Right renal pelvis (tissue), 4 donors: ENCODE data around the gene CRTC2. TPM values are rescaled to one million over a fixed set of nuclear protein-coding genes. Genes with fewer than 3 reads are reported as not detected.
"Not testable (repeated sequence)": the region's sequence is repeated elsewhere in the genome, so short reads cannot be mapped to it uniquely, and the experiment has no call there.

ENCODE experiments used
- DNase-seq, 4 donors: peaks; one replicate each; pipeline ENCODE4 v3.0.0-alpha.2; 2013; ENCODE audit warnings: low read depth in 4 of 4, low spot score in 3 of 4, missing footprints in 1 of 4
- polyA plus RNA-seq, 4 donors: library from polyadenylated mRNA; unstranded; fragments of 120-200 nt; gene quantifications; one replicate each; pipeline ENCODE4 v1.2.1, GENCODE V29; 2013; ENCODE audit not compliant: insufficient read length in 4 of 4

Gene CRTC2, protein sequence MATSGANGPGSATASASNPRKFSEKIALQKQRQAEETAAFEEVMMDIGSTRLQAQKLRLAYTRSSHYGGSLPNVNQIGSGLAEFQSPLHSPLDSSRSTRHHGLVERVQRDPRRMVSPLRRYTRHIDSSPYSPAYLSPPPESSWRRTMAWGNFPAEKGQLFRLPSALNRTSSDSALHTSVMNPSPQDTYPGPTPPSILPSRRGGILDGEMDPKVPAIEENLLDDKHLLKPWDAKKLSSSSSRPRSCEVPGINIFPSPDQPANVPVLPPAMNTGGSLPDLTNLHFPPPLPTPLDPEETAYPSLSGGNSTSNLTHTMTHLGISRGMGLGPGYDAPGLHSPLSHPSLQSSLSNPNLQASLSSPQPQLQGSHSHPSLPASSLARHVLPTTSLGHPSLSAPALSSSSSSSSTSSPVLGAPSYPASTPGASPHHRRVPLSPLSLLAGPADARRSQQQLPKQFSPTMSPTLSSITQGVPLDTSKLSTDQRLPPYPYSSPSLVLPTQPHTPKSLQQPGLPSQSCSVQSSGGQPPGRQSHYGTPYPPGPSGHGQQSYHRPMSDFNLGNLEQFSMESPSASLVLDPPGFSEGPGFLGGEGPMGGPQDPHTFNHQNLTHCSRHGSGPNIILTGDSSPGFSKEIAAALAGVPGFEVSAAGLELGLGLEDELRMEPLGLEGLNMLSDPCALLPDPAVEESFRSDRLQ
- polyA plus RNA-seq: 10 to 100 TPM; 38.8 to 44.3 (median 41.3) TPM

DNA sequence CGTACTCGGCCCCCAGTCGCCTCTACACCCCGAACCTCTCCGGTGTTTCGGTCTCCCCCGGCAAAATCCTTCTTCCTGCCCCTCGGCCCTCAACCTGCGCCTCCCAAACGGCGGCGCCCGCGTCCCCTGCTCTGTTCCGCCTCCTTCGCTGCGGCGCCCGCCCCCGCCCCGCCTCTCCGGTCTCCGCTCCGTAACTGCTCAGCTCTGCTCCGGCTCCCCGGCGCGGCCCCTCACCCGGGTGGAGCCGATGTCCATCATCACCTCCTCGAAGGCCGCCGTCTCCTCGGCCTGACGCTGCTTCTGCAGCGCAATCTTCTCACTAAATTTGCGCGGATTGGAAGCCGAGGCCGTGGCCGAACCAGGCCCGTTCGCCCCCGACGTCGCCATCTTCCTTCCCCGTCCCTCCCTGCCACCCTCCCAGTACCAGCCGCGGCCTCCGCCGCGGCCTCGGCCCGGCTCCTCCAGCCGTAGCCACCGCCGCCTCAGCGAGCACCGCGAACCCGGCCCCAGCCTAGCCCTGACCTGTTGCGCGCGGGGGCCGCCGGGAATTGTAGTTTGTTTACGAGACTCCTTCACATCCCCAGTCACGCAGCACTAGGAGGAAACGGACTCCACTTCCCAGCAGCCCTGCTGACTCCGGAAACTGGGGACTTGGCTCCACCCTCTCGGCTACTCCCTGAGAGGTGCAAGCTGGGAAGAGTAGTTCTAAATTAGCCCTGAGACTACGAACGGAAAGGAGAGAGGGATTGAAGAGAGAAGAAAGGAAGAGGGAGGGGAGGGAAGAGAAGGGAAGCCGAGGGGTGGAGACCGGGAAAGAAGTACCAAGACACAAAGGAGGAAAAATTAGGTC, at the start of gene CRTC2:
CRTC2 (minus strand) TSS at position 502 of the 850 bp plus-strand sequence; CDS start at position 387, 115 bp downstream.
- DNase-seq: peak; percentile 91 to 98 (median 96)

DNA sequence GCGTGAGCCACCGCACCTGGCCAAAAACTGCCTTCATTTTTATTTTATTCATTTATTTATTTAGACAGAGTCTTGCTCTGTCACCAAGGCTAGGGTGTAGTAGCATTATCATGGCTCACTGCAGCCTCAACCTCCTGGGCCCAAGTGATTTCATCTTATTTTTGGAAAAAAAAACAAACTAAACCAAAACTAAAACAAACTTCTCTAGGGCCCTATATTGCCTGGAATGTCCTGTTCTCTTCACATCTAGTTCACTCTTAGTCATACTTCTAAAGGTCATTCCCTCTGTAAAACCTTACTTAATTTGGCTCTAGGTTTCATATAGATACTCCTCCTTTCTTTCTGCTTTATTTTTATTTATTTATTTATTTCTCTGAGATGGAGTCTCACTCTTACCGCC, 47.7 kb upstream of the CRTC2 start:
- DNase-seq: no peak

DNA sequence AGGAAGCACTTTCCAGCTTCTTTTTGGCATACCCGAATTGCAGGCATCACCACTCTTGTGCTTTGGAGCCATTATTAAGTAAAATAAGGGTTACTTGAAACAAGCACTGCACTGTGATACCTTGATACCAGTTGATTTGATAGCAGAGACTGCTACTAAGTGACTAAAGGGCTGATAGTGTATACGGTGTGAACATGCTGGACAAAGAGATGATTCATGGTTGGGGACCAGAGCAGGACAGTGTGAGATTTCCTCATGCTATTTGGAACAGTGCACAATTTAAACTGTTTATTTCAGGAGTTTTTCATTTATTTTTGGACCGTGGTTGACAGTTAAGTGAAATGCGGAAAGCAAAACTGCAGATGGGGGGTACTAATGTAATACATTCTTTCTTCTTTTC, 42.0 kb upstream of the CRTC2 start:
- DNase-seq: no peak

DNA sequence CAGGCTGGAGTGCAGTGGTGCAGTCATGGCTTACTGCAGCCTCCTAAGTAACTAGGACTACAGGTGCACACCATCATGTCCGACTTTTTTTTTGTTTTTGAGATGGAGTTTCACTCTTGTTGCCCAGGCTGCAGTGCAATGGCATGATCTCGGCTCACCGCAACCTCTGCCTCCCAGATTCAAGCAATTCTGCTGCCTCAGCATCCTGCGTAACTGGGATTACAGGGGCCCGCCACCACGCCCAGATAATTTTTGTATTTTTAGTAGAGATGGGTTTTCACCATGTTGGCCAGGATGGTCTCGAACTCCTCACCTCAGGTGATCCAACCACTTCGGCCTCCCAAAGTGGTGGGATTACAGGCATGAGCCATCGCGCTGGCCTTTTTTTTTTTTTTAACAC, 38.5 kb upstream of the CRTC2 start:
- DNase-seq: not testable (repeated sequence)

DNA sequence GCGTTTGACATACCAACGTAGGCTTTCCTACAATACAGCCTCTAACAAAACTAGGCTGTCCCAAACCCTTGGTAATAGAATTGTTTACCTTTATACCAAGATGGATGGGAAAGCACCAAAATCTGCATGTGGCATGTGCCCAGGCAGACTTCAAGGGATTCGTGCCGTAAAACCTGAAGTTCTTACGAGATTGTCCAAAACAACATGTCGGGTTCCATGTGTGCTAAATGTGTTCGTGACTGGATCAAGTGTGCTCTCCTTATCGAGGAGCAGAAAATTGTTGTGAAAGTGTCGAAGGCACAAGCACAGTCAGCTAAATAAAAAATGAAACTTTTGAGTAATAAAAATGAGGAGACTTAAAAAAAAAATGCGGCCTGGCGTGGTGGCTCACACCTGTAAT, 37.2 kb upstream of the CRTC2 start:
- no peak for DNase-seq

DNA sequence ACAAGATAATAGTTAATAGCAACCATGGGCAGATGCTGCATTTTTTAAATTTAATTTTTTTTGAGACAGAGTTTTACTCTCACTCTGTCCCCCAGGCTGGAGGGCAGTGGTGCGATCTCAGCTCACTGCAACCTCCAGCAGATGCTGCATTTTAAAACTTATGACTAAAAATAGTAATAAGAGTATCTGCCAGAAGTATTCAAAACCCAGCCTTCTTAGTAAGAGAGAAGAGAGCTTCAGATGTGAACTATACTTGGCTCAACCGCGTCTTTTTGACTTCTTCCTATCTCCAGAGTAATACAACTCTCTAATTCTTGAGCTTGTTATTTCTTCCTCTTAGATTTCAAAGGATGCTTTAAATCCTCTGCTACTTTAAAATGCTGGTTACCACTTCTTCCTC, 36.8 kb upstream of the CRTC2 start:
- no peak for DNase-seq

DNA sequence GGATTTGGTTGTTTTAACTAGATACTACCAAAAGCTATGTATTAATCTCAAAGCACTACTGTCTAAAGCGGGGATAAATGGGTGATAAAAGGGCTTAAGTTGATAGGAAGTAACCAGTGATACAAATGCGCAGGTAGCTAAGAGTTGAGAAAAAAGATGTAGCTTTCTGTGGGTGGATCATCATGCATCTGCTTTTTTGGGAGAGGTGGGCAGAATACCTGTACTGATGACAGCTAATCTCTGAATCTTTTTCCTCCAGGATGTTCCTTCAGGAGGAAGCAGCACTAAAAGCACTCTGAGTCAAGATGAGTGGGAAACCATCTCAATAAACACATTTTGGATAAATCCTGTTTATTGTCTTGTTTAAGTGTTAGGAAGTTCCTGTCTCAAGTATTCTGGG, 33.4 kb upstream of the CRTC2 start:
- DNase-seq: no peak

DNA sequence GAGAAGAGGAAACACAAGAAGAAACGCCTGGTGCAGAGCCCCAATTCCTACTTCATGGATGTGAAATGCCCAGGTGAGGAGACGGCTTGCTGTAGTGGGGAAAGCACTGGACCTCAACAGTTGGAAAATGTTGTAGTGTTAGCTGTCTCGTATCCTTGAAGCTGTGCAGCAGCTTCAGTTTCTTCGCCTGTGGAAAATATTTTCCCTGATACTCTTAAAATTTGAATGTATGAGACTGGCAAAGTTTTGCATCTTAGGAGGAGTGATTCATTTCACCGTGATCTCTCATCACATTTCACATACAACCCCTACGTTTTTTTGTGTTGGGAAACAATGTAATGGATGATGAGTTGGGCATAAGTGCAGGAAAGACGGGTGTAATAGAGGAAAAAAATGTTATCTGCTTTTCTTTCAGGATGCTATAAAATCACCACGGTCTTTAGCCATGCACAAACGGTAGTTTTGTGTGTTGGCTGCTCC, 32.8 kb upstream of the CRTC2 start:
- no peak for DNase-seq

DNA sequence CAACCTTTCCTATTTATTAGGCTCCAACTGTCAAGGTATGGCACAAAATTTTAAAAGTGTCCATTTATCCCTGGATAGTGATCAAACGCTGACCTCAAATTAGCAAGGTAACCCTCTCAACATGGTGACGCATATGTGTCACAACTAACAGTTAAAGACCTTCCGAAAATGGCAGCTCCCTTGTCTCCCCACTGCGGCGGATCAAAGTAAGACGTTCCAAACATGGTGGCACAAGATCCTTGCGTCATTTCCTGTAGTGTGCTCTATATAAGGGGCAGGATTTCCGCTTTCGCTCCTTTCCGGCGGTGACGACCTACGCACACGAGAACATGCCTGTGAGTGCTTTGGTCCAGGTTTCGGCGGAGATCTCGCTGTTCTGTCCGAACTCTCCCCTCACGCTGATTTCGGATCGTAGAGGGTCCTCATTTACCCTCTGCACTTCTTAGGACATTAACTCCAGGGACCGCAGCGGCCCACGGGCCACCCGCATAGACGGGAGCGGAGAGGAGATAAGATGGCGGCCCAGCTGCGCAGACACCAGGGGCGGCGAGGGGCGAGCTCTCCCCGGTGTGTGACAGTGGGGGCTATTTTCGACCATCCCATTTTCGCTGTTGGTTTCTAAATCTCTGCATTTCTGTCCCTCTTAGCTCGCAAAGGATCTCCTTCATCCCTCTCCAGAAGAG, 32.2 kb upstream of the CRTC2 start, which contains the start of gene RPS27:
RPS27 (plus strand) TSS at position 295 of the 683 bp plus-strand sequence; CDS start at position 330, 35 bp downstream.
- peak; percentile 96 to 98 (median 98) for DNase-seq

DNA sequence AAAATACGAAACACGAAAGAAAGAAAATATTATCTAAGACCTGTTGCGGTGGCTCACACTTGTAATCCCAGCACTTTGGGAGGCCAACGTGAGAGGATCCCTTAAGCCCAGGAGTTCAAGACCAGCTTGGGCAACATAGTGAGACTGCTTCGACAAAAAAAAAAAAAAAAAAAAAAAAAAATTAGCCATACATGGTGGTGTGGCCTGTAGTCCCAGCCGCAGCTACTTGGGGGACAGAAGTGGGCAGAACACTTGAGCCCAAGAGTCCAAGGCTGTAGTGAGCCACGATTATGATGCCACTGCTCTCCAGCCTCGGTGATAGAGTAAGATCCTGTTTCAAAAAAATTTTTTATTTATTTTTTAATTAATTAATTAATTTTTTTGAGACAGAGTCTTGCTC, 29.2 kb upstream of the CRTC2 start:
- no peak for DNase-seq

DNA sequence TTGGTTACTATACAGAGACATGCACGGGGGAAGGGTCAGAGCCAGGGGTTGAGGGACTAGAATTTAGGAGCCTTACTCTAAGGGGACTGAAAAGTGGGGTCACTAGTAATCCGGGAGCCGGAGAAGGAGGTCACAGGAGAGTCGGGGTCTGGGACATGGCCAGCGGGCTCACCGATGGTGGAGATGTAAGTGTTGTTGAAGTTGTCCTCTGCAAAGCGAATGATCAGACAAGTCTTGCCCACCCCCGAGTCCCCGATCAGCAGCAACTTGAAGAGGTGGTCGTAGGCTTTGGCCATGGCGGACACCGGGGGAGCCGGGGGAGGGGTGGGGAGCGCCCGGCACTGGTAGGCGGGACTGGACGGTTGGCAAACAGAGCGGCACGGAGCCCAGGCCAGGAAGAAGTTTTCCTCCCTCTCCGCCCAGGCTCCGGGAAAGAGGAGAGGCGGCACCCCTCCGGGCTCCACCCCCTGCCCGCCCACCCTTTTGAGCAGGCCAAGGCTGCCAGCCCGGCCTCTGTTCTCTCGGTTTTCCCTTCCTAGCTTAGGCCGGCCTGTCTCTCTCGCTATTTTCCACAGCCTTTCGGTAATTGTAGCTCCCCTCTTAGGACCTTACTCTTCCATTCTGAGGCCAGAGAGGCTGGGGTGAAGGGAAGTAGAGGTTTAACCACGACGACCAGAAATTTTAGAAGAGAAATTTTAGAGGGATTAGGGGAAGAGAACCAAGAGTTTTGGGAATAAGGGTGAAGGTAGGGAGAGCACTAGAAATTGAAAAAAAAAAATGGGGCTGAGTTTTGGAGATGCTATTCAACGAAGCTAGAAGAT, 27.7 kb upstream of the CRTC2 start, which contains the start of gene RAB13:
RAB13 (minus strand) TSS at position 399 of the 821 bp plus-strand sequence; CDS start at position 296, 103 bp downstream.
- peak in 2 of 4 donors; percentile 67 to 80 for DNase-seq

DNA sequence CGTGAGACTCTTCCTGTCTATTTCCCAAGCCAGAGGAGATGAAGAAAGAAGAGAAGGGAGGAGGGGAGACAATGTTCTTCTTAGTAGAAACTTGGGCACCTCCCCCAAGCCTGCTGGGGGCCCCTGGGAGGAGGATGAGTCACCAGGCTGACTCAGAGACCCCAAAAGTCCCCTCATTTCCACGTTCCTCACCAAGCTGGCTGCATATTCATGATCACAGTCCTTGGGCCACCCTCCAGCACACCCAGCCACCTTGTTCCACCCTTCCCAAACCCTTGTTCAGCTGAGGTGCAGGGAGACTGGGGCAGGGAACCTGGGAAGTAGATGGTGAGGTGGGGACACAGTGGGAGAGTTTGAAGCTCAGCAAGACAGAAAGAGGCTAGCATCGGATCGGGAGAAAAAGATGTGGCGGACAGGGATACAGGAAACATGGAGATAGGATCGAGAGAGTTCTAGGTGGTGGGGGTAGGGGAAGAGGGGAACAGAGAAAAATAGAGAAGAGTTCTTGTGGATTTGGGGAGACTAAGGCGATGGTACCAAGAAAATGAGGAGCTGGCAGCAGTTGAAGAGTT, 27.0 kb upstream of the CRTC2 start:
- no peak for DNase-seq

DNA sequence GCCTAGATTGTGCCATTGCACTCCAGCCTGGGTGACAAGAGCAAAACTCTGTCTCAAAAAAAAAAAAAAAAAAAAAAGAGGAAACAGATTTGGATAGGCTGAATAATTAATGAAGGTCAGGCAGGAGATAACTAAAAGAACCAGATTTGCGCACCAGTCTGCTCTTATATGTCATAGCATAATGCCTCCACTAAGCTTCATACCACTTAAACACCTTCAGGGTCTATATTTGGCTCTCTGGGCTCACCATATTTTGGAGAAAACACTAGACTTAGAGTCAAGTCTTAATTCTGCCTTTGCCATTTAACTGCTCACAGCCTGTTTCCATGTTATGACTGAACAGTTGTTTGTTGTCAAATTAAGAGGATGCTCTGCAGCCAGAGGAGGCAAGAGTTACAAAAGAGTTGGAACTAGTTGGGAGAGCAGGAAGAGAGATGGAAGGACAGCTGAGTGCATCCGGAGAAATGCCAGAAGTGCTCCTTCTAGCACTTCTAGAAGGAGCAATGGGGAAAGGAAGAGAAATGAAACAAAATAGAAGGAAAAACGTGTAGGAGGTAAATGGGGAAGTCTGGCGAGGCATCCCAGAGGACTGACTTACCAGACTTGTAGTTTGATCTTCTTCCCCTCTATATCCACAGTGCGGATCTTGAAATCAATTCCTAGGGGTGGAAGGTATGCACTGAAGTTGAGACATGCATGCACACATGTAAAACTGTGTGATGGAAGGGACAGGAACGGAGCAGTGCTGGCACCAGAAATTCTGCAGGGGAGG, 25.9 kb upstream of the CRTC2 start:
- DNase-seq: no peak

DNA sequence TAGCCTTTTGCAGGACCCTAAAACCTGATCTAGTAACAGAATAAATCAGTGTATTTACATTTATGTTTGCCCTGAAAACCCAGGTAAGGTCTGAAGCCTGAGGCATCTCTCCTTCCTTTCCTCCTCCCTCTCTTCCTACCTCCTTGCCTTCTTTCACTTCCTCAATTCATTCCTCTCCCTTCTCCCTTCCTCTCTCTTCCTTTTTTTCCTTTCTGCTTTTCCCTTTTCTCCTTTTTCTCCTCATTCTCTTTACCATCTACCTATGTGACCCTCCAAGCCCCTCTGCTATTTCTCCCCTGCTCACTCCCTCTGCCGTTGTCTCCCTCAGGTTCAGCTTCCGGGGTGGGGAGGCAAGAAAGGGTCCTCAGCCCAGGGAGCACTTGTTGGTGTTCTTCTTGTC, 23.3 kb upstream of the CRTC2 start:
- DNase-seq: not testable (repeated sequence)

DNA sequence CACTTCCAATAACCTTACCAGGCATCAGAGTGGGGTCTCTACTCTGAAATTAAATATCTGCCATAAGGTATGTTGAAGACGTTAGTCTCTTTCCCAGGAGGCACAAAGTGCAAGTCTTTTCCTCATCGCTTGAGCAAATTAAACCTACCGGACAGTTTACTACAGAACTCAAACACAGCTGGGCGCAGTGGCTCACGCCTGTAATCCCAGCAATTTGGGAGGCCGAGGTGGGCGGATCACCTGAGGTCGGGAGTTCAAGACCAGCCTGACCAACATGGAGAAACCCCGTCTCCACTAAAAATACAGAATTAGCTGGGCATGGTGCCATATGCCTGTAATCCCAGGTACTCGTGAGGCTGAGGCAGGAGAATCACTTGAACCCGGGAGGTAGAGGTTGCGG, 20.7 kb upstream of the CRTC2 start:
- not testable (repeated sequence) for DNase-seq

DNA sequence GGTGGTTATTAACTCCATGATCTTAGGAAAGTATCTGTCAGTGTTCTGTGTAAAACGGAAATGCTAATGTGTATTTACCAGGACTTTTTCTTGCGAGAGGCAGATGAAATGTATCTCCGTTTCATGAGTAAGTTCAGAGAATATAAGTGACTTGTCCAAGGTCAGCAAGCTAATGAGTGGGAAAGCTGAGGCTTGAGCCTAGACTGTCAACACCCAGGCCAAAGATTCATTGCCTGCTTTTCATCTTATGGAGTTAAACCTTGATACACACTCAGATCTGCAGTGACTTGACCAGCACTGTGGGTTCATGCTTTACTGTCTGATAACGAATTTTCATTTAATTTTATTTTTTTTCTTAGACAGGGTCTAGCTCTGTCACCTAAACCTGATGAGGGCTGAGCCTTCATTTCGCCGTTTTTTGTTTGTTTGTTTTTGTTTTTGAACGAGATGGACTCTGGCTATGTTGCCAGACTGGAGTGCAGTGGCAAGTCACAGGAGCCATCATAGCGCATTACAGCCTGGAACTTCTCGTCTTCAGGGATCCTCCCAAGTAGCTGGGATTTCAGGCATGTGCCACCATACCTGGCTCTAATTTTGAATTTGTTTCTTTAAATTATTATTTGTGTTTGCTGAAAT, 20.0 kb upstream of the CRTC2 start:
- DNase-seq: no peak
